Stromal cell of bone marrow (primary cell): ENCODE data around the gene TNFRSF1B.

Source experiments
- DNase-seq: peaks from one replicate; pipeline ENCODE4 v3.0.0-alpha.2; 2012; ENCODE audit warnings: low read depth

Gene TNFRSF1B

GRCh38 chr1:12176298-12177118 lies 9.7 kb downstream of the TNFRSF1B start:
- DNase-seq: no peak

GRCh38 chr1:12177156-12177998 lies 10.6 kb downstream of the TNFRSF1B start:
- no peak for DNase-seq

- peak; percentile 67 for DNase-seq
Observed at GRCh38 chr1:12177999-12178441, 11.2 kb downstream of the TNFRSF1B start.

GRCh38 chr1:12178511-12178910 lies 11.7 kb downstream of the TNFRSF1B start:
- no peak for DNase-seq

- no peak for DNase-seq
Observed at GRCh38 chr1:12179111-12179519, 12.3 kb downstream of the TNFRSF1B start.

GRCh38 chr1:12179676-12180075 lies 12.9 kb downstream of the TNFRSF1B start:
- no peak for DNase-seq

GRCh38 chr1:12180315-12180714 lies 13.5 kb downstream of the TNFRSF1B start:
- DNase-seq: no peak

- no peak for DNase-seq
Observed at GRCh38 chr1:12180903-12181302, 14.1 kb downstream of the TNFRSF1B start.

- DNase-seq: no peak
Observed at GRCh38 chr1:12181568-12181967, 14.8 kb downstream of the TNFRSF1B start.

- no peak for DNase-seq
Observed at GRCh38 chr1:12182410-12182984, 15.7 kb downstream of the TNFRSF1B start.

GRCh38 chr1:12183095-12183794 lies 16.5 kb downstream of the TNFRSF1B start:
- no peak for DNase-seq

GRCh38 chr1:12184008-12184681 lies 17.4 kb downstream of the TNFRSF1B start:
- peak; percentile 35 for DNase-seq

GRCh38 chr1:12185036-12185917 lies 18.5 kb downstream of the TNFRSF1B start:
- DNase-seq: no peak

GRCh38 chr1:12185918-12186678 lies 19.3 kb downstream of the TNFRSF1B start:
- DNase-seq: no peak

GRCh38 chr1:12186679-12186985 lies 19.8 kb downstream of the TNFRSF1B start:
- no peak for DNase-seq

- DNase-seq: no peak
Observed at GRCh38 chr1:12188115-12188514, 21.3 kb downstream of the TNFRSF1B start.

GRCh38 chr1:12188657-12189327 lies 22.0 kb downstream of the TNFRSF1B start:
- DNase-seq: no peak

GRCh38 chr1:12189328-12189682 lies 22.5 kb downstream of the TNFRSF1B start:
- no peak for DNase-seq

- no peak for DNase-seq
Observed at GRCh38 chr1:12191242-12192032, 24.6 kb downstream of the TNFRSF1B start.
